Skeletal muscle tissue (tissue), 4 donors: ENCODE measurements around the gene DUSP14. TPM values are rescaled to one million over a fixed set of nuclear protein-coding genes. Genes with fewer than 3 reads are reported as not detected.
"Not testable (repeated sequence)": the region's sequence is repeated elsewhere in the genome, so short reads cannot be mapped to it uniquely, and the experiment has no call there.

Experiments
- H3K27ac ChIP-seq: one replicate; pipeline ENCODE4 v1.7.0; 2013; ENCODE audit warnings: mild to moderate bottlenecking, low read depth, low read length, inconsistent platforms
- H3K27me3 ChIP-seq, 3 donors: one replicate each; pipeline ENCODE4 v1.7.0; 2013; ENCODE audit warnings: low read length in 3 of 3; ENCODE audit not compliant: control insufficient read depth in 3 of 3, insufficient read depth in 3 of 3
- H3K36me3 ChIP-seq, 3 donors: one replicate each; pipeline ENCODE4 v1.7.0; 2013; ENCODE audit warnings: low read length in 3 of 3; ENCODE audit not compliant: control insufficient read depth in 3 of 3, insufficient read depth in 3 of 3
- H3K4me1 ChIP-seq, 3 donors: one replicate each; pipeline ENCODE4 v1.7.0; 2013; ENCODE audit warnings: low read length in 3 of 3, mild to moderate bottlenecking in 3 of 3; ENCODE audit not compliant: control insufficient read depth in 3 of 3, insufficient read depth in 3 of 3
- H3K4me3 ChIP-seq, 3 donors: one replicate each; pipeline ENCODE4 v1.7.0; 2013; ENCODE audit warnings: low read length in 3 of 3
- H3K9ac ChIP-seq, 3 donors: one replicate each; pipeline ENCODE4 v1.7.0; 2013; ENCODE audit warnings: low read length in 3 of 3, mild to moderate bottlenecking in 3 of 3, moderate library complexity in 2 of 3, low read depth in 1 of 3
- H3K9me3 ChIP-seq, 3 donors: one replicate each; pipeline ENCODE4 v1.7.0; 2013; ENCODE audit warnings: low read length in 3 of 3; ENCODE audit not compliant: control insufficient read depth in 3 of 3
- total RNA-seq: library from RNA; depleted of rRNA; stranded (reverse); fragments of >200 nt; gene quantifications from one replicate; pipeline ENCODE4 v1.2.3, GENCODE V29; 2014
- donor health status: Osteomylitis.

DUSP14 gene
- total RNA-seq, 1 donor from 2014 or later, result 9.4 TPM

GRCh38 chr17:37510056-37510455 is 20.4 kb downstream of the DUSP14 start:
- no peaks in the 10 kb centered on the region for H3K9me3 ChIP-seq
- H3K27me3 ChIP-seq, result no peaks in the 10 kb centered on the region

GRCh38 chr17:37511642-37512041 is 22.0 kb downstream of the DUSP14 start:
- not testable (repeated sequence) for H3K4me3 ChIP-seq, H3K4me1 ChIP-seq, H3K9me3 ChIP-seq, H3K27me3 ChIP-seq, H3K9ac ChIP-seq, H3K27ac ChIP-seq
- H3K36me3 ChIP-seq, result peaks cover 7 to 20% (median 14%) of the 10 kb centered on the region in 3 donors

More at GRCh38 chr17:37510056-37510455, 20.4 kb downstream of the DUSP14 start:
- H3K36me3 ChIP-seq, result peaks cover 7 to 20% (median 14%) of the 10 kb centered on the region in 3 donors
- H3K4me3 ChIP-seq, result no peak overlapping the region
- no peak overlapping the region for H3K9ac ChIP-seq
- no peak overlapping the region for H3K27ac ChIP-seq
- H3K4me1 ChIP-seq, result peaks cover 3 to 4% (median 4%) of the 10 kb centered on the region in 3 donors

- no peaks in the 10 kb centered on the region for H3K9me3 ChIP-seq
- H3K4me1 ChIP-seq, result peaks cover 0 to 3% (median 0%) of the 10 kb centered on the region in 3 donors
- H3K4me3 ChIP-seq, result peak overlapping the region in 1 of 3 donors; percentile 22
- peaks cover 13 to 25% (median 17%) of the 10 kb centered on the region in 3 donors for H3K36me3 ChIP-seq
- H3K27me3 ChIP-seq, result no peaks in the 10 kb centered on the region
- H3K9ac ChIP-seq, result no peak overlapping the region
- H3K27ac ChIP-seq, result no peak overlapping the region
These were observed 22.9 kb downstream of the DUSP14 start for GRCh38 chr17:37512442-37513068.

- H3K36me3 ChIP-seq, result peaks cover 24 to 37% (median 24%) of the 10 kb centered on the region in 3 donors
- H3K4me1 ChIP-seq, result peaks cover 0 to 3% (median 0%) of the 10 kb centered on the region in 3 donors
- H3K4me3 ChIP-seq, result no peak overlapping the region
- H3K27me3 ChIP-seq, result no peaks in the 10 kb centered on the region
- H3K9me3 ChIP-seq, result no peaks in the 10 kb centered on the region
- H3K9ac ChIP-seq, result no peak overlapping the region
- H3K27ac ChIP-seq, result no peak overlapping the region
These were observed 24.0 kb downstream of the DUSP14 start for GRCh38 chr17:37513711-37514110.

GRCh38 chr17:37516127-37516571 is 26.5 kb downstream of the DUSP14 start:
- Histone ChIP-seq H3K9ac (no peak overlapping the region), H3K9me3 (no peaks in the 10 kb centered on the region), H3K4me1 (no peaks in the 10 kb centered on the region), H3K36me3 (peaks cover 28 to 51% (median 42%) of the 10 kb centered on the region in 3 donors), H3K27ac (no peak overlapping the region), H3K27me3 (no peaks in the 10 kb centered on the region), H3K4me3 (no peak overlapping the region)

- peaks cover 0 to 7% (median 5%) of the 10 kb centered on the region in 3 donors for H3K4me1 ChIP-seq
- H3K9ac ChIP-seq, result no peak overlapping the region
- no peaks in the 10 kb centered on the region for H3K9me3 ChIP-seq
- no peak overlapping the region for H3K27ac ChIP-seq
- H3K4me3 ChIP-seq, result no peak overlapping the region
- H3K36me3 ChIP-seq, result peaks cover 26 to 48% (median 45%) of the 10 kb centered on the region in 3 donors
- no peaks in the 10 kb centered on the region for H3K27me3 ChIP-seq
These were observed 28.2 kb downstream of the DUSP14 start for GRCh38 chr17:37517881-37518280.

- peaks cover 21 to 47% (median 47%) of the 10 kb centered on the region in 3 donors for H3K36me3 ChIP-seq
These were observed 29.1 kb downstream of the DUSP14 start for GRCh38 chr17:37518826-37519225.

GRCh38 chr17:37519251-37519985 is 29.7 kb downstream of the DUSP14 start:
- Histone ChIP-seq H3K4me1 (peaks cover 0 to 7% (median 5%) of the 10 kb centered on the region in 3 donors), H3K36me3 (peaks cover 19 to 50% (median 48%) of the 10 kb centered on the region in 3 donors), H3K9ac (no peak overlapping the region), H3K9me3 (no peaks in the 10 kb centered on the region), H3K27ac (no peak overlapping the region), H3K4me3 (no peak overlapping the region), H3K27me3 (no peaks in the 10 kb centered on the region)

More at GRCh38 chr17:37518826-37519225, 29.1 kb downstream of the DUSP14 start:
- Histone ChIP-seq H3K27me3 (no peaks in the 10 kb centered on the region), H3K4me1 (peaks cover 0 to 7% (median 5%) of the 10 kb centered on the region in 3 donors), H3K9me3 (no peaks in the 10 kb centered on the region), H3K4me3 (no peak overlapping the region), H3K27ac (no peak overlapping the region), H3K9ac (no peak overlapping the region)

- Histone ChIP-seq H3K4me3 (no peak overlapping the region), H3K9me3 (no peaks in the 10 kb centered on the region), H3K9ac (no peak overlapping the region), H3K36me3 (peaks cover 19 to 52% (median 46%) of the 10 kb centered on the region in 3 donors), H3K4me1 (peaks cover 0 to 7% (median 5%) of the 10 kb centered on the region in 3 donors), H3K27me3 (no peaks in the 10 kb centered on the region), H3K27ac (no peak overlapping the region)
These were observed 30.5 kb downstream of the DUSP14 start for GRCh38 chr17:37520174-37520573.

- Histone ChIP-seq H3K27me3 (no peaks in the 10 kb centered on the region), H3K9ac (peak overlapping the region in 1 of 3 donors; percentile 18), H3K9me3 (no peaks in the 10 kb centered on the region), H3K36me3 (peaks cover 19 to 56% (median 46%) of the 10 kb centered on the region in 3 donors), H3K4me1 (peaks cover 0 to 7% (median 5%) of the 10 kb centered on the region in 3 donors), H3K4me3 (no peak overlapping the region), H3K27ac (peak overlapping the region; percentile 37)
These were observed 32.1 kb downstream of the DUSP14 start for GRCh38 chr17:37521821-37522220.
